ENCODE measurements around the gene GAS6.

GRCh38 chr13:113770937-113771336, 92.9 kb downstream of the GAS6 start:
- TF ChIP-seq, protein P1, sequence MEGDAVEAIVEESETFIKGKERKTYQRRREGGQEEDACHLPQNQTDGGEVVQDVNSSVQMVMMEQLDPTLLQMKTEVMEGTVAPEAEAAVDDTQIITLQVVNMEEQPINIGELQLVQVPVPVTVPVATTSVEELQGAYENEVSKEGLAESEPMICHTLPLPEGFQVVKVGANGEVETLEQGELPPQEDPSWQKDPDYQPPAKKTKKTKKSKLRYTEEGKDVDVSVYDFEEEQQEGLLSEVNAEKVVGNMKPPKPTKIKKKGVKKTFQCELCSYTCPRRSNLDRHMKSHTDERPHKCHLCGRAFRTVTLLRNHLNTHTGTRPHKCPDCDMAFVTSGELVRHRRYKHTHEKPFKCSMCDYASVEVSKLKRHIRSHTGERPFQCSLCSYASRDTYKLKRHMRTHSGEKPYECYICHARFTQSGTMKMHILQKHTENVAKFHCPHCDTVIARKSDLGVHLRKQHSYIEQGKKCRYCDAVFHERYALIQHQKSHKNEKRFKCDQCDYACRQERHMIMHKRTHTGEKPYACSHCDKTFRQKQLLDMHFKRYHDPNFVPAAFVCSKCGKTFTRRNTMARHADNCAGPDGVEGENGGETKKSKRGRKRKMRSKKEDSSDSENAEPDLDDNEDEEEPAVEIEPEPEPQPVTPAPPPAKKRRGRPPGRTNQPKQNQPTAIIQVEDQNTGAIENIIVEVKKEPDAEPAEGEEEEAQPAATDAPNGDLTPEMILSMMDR (IDR thresholded peaks at IDR 0.05; ENCODE audit: low read length) = no peak
- TF ChIP-seq EZH2 (optimal IDR thresholded peaks at IDR 0.05; ENCODE audit: low read depth, low read length) = no peak
- no peak for TF ChIP-seq EZH2phosphoT487 (IDR thresholded peaks at IDR 0.05; ENCODE audit: low read length)
